T-helper 1 cell treated with Interleukin-12 subunit alpha and Interleukin-12 subunit beta and Interleukin-4 antibody, amounts not matched to agents 30 μg/mL and 1 μg/mL, for 36 hours (primary cell): ENCODE data around the gene RAB21.
"Not testable (repeated sequence)": the region's sequence is repeated elsewhere in the genome, so short reads cannot be mapped to it uniquely, and the experiment has no call there.

ENCODE experiments used
- H3K27ac Mint-ChIP-seq: one replicate; pipeline ENCODE4 v1.8.0; 2021; ENCODE audit warnings: mild to moderate bottlenecking, mixed read lengths
- H3K27me3 Mint-ChIP-seq: one replicate; pipeline ENCODE4 v1.8.0; 2021; ENCODE audit warnings: low read depth, mixed read lengths
- H3K36me3 Mint-ChIP-seq: one replicate; pipeline ENCODE4 v1.8.0; 2021; ENCODE audit warnings: low read depth, mixed read lengths
- H3K4me1 Mint-ChIP-seq: one replicate; pipeline ENCODE4 v1.8.0; 2021; ENCODE audit warnings: low read depth, mixed read lengths
- H3K4me3 Mint-ChIP-seq: one replicate; pipeline ENCODE4 v1.8.0; 2021; ENCODE audit warnings: mild to moderate bottlenecking, moderate library complexity, mixed read lengths
- H3K9me3 Mint-ChIP-seq: one replicate; pipeline ENCODE4 v1.8.0; 2021; ENCODE audit warnings: mixed read lengths

The RAB21 gene

DNA sequence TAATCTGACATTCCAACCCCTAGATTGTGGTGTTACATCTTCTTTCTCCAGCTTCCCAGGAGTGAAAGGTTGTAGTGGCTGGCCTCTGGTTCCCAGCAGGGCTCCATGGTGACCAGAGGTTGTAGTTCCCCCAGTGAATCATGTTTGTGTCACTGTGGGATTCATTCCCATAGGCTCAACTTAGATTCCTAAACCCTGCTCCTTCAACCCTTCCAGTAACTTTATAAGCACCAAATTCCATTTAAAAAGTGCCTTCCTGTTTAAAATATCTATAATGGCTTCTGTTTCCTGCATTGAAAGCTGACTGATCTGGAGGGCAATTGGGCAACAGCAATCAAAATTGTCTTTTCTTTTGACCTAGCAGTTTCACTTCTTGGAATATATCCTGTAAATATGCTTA, 44.4 kb downstream of the RAB21 start:
- H3K36me3 Mint-ChIP-seq, result no peaks in the 10 kb centered on the region
- H3K4me3 Mint-ChIP-seq, result no peak overlapping the region
- no peaks in the 10 kb centered on the region for H3K9me3 Mint-ChIP-seq
- peaks cover 3% of the 10 kb centered on the region for H3K27me3 Mint-ChIP-seq
- no peak overlapping the region for H3K27ac Mint-ChIP-seq
- H3K4me1 Mint-ChIP-seq, result no peaks in the 10 kb centered on the region

GRCh38 chr12:71800177-71800576, 45.5 kb downstream of the RAB21 start:
- H3K4me3 Mint-ChIP-seq, result no peak overlapping the region
- H3K36me3 Mint-ChIP-seq, result no peaks in the 10 kb centered on the region
- H3K9me3 Mint-ChIP-seq, result no peaks in the 10 kb centered on the region
- H3K27ac Mint-ChIP-seq, result no peak overlapping the region
- H3K27me3 Mint-ChIP-seq, result peaks cover 3% of the 10 kb centered on the region
- H3K4me1 Mint-ChIP-seq, result no peaks in the 10 kb centered on the region

- H3K36me3 Mint-ChIP-seq, result no peaks in the 10 kb centered on the region
- no peak overlapping the region for H3K4me3 Mint-ChIP-seq
- no peaks in the 10 kb centered on the region for H3K4me1 Mint-ChIP-seq
- H3K9me3 Mint-ChIP-seq, result no peaks in the 10 kb centered on the region
- no peak overlapping the region for H3K27ac Mint-ChIP-seq
- peaks cover 13% of the 10 kb centered on the region for H3K27me3 Mint-ChIP-seq
Measured at GRCh38 chr12:71804505-71804904, 49.8 kb downstream of the RAB21 start.

GRCh38 chr12:71810921-71811320, 56.3 kb downstream of the RAB21 start:
- no peaks in the 10 kb centered on the region for H3K9me3 Mint-ChIP-seq
- H3K36me3 Mint-ChIP-seq, result no peaks in the 10 kb centered on the region
- no peak overlapping the region for H3K27ac Mint-ChIP-seq
- peaks cover 37% of the 10 kb centered on the region for H3K27me3 Mint-ChIP-seq
- no peak overlapping the region for H3K4me3 Mint-ChIP-seq
- H3K4me1 Mint-ChIP-seq, result no peaks in the 10 kb centered on the region

DNA sequence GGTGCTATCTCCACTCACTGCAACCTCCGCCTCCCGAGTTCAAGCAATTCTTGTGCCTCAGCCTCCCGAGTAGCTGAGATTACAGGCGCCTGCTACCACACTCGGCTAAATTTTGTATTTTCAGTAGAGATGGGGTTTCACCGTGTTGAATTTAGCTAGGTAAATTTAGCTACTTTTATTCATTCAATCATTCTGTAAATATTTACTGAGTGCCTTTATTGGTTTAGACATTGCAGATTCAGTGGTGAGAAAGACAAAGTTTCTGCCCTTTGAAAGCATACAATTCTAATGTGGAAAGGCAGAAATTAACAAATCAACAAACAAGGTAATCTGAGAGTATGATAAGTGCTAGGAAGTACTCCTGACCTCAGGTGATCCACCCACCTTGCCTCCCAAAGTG, 60.6 kb downstream of the RAB21 start:
- H3K27ac Mint-ChIP-seq, H3K4me3 Mint-ChIP-seq, H3K9me3 Mint-ChIP-seq, H3K4me1 Mint-ChIP-seq, H3K36me3 Mint-ChIP-seq: not testable (repeated sequence)
- peaks cover 28% of the 10 kb centered on the region for H3K27me3 Mint-ChIP-seq

DNA sequence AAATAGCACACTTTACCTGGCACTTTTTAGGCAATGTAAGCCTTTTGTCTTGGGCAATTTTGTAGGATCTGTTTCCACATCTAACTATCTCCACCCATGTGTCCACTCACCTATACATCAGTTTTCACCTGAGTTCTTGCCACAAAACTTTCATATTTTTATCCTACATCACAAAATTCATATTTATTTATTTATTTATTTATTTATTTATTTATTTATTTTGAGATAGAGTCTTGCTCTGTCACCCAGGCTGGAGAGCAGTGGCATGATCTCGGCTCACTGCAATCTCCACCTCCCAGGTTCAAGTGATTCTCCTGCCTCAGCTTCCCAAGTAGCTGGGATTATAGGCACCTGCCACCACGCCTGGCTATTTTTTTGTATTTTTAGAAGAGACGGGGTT, 67.4 kb downstream of the RAB21 start:
- H3K9me3 Mint-ChIP-seq, H3K36me3 Mint-ChIP-seq, H3K27ac Mint-ChIP-seq, H3K27me3 Mint-ChIP-seq, H3K4me3 Mint-ChIP-seq, H3K4me1 Mint-ChIP-seq: not testable (repeated sequence)

GRCh38 chr12:71828813-71829212, 74.2 kb downstream of the RAB21 start:
- H3K9me3 Mint-ChIP-seq, result no peaks in the 10 kb centered on the region
- H3K36me3 Mint-ChIP-seq, result no peaks in the 10 kb centered on the region
- H3K4me3 Mint-ChIP-seq, result no peak overlapping the region
- H3K27me3 Mint-ChIP-seq, result peaks cover 23% of the 10 kb centered on the region
- H3K27ac Mint-ChIP-seq, result no peak overlapping the region
- no peaks in the 10 kb centered on the region for H3K4me1 Mint-ChIP-seq

DNA sequence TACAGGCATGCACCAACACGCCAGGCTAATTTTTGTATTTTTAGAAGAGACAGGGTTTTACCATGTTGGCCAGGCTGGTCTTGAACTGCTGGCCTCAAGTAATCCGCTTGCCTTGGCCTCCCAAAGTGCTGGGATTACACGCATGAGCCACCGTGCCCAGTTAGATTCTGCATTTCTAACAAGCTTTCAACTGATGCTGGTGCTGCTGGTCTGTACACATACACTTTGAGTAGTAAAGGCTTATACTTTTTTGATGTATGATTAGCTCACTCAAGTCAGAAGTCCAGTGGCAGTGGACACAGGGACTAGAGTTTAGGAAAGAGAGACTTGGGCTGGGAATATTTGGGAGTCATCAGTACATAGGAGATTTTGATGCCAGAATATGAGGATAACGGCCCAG, 82.7 kb downstream of the RAB21 start:
- no peak overlapping the region for H3K27ac Mint-ChIP-seq
- H3K9me3 Mint-ChIP-seq, result no peaks in the 10 kb centered on the region
- H3K36me3 Mint-ChIP-seq, result peaks cover 13% of the 10 kb centered on the region
- peak overlapping the region; percentile 13 for H3K4me3 Mint-ChIP-seq
- peaks cover 3% of the 10 kb centered on the region for H3K27me3 Mint-ChIP-seq
- H3K4me1 Mint-ChIP-seq, result peaks cover 32% of the 10 kb centered on the region

DNA sequence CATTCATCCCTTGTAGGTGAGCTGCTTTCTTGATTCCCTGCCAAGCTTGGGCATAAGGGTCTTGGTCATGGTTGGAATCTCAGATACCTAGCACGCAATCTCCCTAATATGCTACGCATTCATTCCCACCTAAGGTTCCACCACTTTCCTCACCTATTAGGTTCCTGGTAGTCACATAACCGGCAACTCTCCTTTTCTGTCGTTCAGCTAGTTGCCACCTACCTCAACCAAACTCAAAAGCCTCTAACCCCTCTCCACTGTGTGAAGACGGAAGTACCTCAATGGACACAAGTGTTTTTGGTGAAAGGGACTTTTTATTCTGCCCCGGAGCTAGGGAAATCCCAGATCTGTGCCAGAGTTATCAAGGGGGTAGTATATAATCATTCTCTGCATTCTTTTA, 83.6 kb downstream of the RAB21 start:
- Mint-ChIP-seq H3K27me3 (no peaks in the 10 kb centered on the region), H3K36me3 (peaks cover 13% of the 10 kb centered on the region), H3K4me3 (peak overlapping the region; percentile 88), H3K4me1 (peaks cover 32% of the 10 kb centered on the region), H3K27ac (peak overlapping the region; percentile 95), H3K9me3 (no peaks in the 10 kb centered on the region)

- Mint-ChIP-seq H3K27ac (peak overlapping the region; percentile 95), H3K9me3 (no peaks in the 10 kb centered on the region), H3K27me3 (no peaks in the 10 kb centered on the region), H3K4me3 (peak overlapping the region; percentile 88), H3K4me1 (peaks cover 32% of the 10 kb centered on the region), H3K36me3 (peaks cover 13% of the 10 kb centered on the region)
Measured at GRCh38 chr12:71838676-71839075, 84.0 kb downstream of the RAB21 start.

DNA sequence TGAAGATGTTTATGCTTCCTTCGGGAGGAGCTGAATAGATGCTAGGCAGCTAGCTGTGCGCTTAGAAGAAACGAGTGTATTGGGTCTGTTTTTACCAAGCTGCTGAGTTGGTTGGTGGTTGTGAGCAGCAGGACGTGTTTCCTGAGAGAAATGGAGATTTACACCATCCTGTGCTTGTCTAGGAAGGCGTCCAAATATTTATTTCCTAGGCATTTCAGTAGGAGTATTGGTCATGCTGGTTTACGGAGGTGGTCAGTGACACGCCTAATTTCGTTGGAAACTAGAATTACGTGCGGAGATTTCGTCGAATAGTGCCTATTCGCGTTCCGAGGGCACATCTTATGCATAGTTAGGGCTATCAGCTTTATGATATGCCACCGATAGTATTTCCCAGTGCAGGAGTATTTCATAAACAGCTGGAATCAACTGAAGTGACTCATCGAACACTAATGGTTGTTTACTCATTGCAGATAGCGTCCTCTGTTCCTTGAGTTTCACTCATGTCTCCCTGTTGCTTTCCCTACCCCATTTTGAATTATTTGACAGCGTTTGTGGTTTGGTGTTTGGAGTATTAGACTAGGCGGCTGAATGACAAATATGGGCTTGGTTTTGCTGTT, 85.7 kb downstream of the RAB21 start:
- peak overlapping the region; percentile 88 for H3K4me3 Mint-ChIP-seq
- H3K9me3 Mint-ChIP-seq, result no peaks in the 10 kb centered on the region
- H3K36me3 Mint-ChIP-seq, result peaks cover 13% of the 10 kb centered on the region
- H3K4me1 Mint-ChIP-seq, result peaks cover 32% of the 10 kb centered on the region
- peak overlapping the region; percentile 95 for H3K27ac Mint-ChIP-seq
- no peaks in the 10 kb centered on the region for H3K27me3 Mint-ChIP-seq

GRCh38 chr12:71846322-71846940, 91.8 kb downstream of the RAB21 start:
- Mint-ChIP-seq H3K4me1 (peaks cover 12% of the 10 kb centered on the region), H3K36me3 (peaks cover 19% of the 10 kb centered on the region), H3K9me3 (peaks cover 8% of the 10 kb centered on the region), H3K27ac (no peak overlapping the region), H3K4me3 (no peak overlapping the region), H3K27me3 (no peaks in the 10 kb centered on the region)

GRCh38 chr12:71848212-71848611, 93.5 kb downstream of the RAB21 start:
- peaks cover 17% of the 10 kb centered on the region for H3K9me3 Mint-ChIP-seq
- H3K4me3 Mint-ChIP-seq, result no peak overlapping the region
- no peaks in the 10 kb centered on the region for H3K27me3 Mint-ChIP-seq
- peaks cover 23% of the 10 kb centered on the region for H3K36me3 Mint-ChIP-seq
- H3K27ac Mint-ChIP-seq, result no peak overlapping the region
- H3K4me1 Mint-ChIP-seq, result peaks cover 4% of the 10 kb centered on the region

- Mint-ChIP-seq H3K27ac (no peak overlapping the region), H3K36me3 (peaks cover 30% of the 10 kb centered on the region), H3K4me1 (peaks cover 6% of the 10 kb centered on the region), H3K9me3 (peaks cover 17% of the 10 kb centered on the region), H3K4me3 (no peak overlapping the region), H3K27me3 (no peaks in the 10 kb centered on the region)
Measured at GRCh38 chr12:71849109-71849851, 94.6 kb downstream of the RAB21 start.
